Measurements from ENCODE around the gene AKR1C2.
"Not testable (repeated sequence)": the region's sequence is repeated elsewhere in the genome, so short reads cannot be mapped to it uniquely, and the experiment has no call there.

Gene AKR1C2

GRCh38 chr10:5003127-5004029 lies at the start of gene AKR1C2:
Gene AKR1C2, minus strand, starts transcription at chr10:5003857. Its CDS starts 22 bp downstream, at chr10:5003835.
- FAIRE-seq: not testable (repeated sequence)

GRCh38 chr10:5052951-5053500 lies 49.4 kb upstream of the AKR1C2 start:
- FAIRE-seq: not testable (repeated sequence)

GRCh38 chr10:5047912-5048628 lies 44.4 kb upstream of the AKR1C2 start:
- no peak for FAIRE-seq

DNA sequence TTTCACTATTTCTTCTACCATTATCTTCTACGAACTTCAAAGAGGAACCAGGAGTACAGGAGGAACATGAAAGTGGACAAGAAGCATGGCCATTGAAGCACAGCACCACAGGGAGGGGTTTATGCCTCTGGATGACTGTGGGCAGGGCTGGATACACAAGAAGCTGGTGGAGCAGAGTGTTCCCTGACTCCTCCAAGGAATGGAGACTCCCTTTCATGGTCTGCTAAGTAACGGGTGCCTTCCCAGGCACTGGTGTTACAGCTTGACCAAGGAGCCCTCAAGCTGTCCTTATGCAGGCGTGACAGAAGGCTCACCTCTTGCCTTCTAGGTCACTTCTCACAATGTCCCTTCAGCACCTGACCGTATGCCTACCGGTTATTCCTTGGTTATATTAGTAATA lies 43.4 kb upstream of the AKR1C2 start:
- FAIRE-seq: not testable (repeated sequence)

DNA sequence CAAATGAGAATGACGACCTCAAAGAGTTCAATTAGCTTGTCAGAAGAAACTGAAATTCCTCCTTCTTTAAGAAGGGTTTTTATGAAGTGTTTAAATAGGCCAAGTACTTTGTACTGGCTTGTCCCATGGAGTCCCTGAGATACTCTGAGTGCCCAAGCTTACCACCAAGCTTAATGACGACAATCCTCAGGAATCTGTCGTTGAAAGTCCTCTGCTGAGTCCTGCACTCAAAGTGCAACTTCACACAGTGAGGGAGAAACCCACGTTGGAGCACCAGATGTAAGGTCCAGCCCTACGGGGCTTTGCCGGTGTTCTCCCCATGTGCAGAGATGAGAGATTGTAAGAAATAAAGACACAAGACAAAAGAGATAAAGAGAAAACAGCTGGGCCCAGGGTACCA lies 42.8 kb upstream of the AKR1C2 start:
- no peak for FAIRE-seq

DNA sequence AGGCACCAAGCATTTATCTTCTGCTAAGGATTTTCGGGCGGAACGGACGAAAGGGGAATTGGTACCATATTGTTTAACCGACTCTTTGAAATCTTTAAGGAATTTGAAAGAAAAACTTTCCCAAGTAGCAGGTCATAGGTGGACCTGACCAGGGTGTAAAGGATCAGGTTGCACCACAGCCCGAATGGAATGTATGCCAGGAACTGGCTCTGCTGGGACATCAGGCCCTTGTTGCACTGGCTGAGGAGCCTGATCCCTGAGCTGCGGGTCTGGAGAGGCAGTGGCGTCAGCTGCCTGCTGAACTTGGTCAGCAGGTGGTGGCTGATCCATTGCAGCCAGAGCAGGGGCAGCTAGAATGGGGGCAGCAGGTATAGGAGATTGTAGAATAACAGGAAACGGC lies 41.4 kb upstream of the AKR1C2 start:
- no peak for FAIRE-seq

GRCh38 chr10:5043716-5044115 lies 40.1 kb upstream of the AKR1C2 start:
- no peak for FAIRE-seq

DNA sequence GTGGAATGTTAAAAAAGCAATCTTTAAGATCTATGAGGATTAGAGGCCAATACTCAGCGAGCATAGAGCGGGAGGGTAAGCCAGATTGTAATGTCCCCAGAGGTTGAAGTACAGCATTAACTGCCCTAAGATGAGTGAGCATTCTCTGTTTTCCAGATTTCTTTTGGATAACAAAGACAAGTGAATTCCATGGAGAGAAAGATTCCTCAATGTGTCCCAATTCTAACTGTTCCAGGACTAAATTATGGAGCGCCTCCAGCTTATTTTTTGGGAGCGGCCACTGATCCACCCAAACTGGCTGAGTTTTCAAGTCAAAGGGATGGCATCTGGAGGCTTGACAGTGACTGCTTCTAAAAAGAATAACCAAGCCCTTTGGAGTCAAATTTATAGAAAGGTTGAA lies 39.3 kb upstream of the AKR1C2 start:
- FAIRE-seq: no peak

DNA sequence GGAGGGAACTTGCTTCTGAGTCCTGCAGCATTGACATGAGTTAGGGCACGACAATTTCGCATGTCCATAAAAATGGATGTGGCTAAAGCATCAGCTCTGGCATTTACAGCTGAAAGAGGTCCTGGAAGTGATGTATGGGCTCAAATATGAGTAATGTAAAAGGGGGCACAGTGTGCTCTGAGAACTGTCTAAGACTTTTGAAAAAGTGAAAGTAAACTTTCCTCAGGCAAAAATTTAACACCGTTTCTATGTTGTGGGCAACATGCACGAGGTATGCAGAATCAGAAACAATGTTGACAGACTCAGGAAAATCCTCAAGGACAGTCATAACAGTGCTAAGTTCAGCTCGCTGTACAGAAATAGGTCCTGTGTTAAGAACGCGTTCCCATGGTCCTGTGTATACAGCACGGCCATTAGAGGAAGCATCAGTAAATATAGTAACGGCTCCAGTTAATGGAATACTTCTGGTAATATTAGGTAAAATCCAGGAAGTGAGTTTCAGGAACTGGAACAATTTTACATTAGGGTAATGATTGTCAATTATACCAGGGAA lies 37.9 kb upstream of the AKR1C2 start:
- FAIRE-seq: no peak

GRCh38 chr10:5040781-5041470 lies 37.3 kb upstream of the AKR1C2 start:
- no peak for FAIRE-seq

DNA sequence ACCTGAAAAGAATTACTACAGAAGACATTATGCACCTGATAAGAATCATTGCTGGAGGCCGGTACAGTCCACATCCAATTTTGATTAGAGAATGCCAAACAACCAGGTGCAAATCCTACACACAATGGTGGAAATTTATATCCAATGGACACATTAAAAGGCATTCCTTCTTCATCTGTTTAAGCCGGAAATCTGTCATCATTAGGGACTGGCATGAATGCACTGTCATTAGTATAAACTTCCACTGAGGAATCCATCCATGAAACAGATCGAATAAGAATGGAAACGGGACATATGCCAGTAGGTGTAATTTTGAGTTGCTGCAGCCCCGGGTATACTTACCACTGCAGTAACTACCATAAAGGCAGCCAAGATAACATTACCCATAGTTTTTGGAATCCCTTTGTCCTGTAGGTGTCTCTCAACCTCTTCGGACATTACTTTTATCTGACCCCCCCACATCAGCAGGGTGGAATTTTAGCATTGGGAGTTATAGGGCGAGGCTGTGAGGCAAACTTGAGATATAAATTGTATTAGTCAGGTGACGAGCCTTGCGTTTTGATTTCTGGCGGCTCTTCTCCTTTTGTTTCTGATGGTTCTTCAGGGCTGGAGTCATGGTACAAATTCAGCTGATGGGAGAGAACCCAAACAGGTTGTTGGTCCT lies 36.5 kb upstream of the AKR1C2 start:
- no peak for FAIRE-seq

GRCh38 chr10:5038733-5039132 lies 35.1 kb upstream of the AKR1C2 start:
- no peak for FAIRE-seq

DNA sequence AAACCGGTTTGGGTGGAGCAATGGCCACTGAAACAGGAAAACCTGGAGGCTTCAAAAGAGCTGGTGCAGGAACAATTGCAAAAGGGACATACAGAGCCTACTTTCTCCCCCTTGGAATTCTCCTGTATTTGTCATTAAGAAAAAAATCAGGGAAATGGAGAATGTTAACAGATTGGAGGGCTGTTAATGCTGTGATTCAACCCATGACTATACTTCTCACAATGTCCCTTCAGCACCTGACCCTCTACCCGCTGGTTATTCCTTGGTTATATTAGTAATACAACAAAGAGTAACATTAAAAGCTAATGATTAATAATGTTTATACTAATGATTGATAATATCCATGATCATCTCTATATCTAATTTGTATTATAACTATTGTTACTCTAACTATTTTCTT lies 34.4 kb upstream of the AKR1C2 start:
- no peak for FAIRE-seq

DNA sequence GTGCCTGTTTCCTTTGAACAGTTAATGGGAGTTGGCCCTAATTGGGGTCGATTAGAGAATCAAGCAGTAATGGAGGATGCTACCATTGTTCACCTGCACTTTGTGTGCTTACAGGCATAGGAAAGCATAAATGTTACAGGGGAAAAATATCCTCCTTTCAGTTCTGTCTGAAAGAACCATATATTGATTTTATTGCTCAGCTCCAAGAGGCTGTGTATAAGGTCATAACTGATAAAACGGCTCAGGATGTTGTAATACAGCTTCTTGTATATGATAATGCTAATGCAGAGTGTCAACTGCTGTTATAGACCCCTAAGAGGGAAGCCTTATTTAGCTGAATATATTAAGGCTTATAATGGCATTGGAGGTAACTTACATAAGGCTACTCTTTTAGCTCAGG lies 32.9 kb upstream of the AKR1C2 start:
- peak; percentile 14 for FAIRE-seq

GRCh38 chr10:5035356-5035755 lies 31.7 kb upstream of the AKR1C2 start:
- FAIRE-seq: no peak

DNA sequence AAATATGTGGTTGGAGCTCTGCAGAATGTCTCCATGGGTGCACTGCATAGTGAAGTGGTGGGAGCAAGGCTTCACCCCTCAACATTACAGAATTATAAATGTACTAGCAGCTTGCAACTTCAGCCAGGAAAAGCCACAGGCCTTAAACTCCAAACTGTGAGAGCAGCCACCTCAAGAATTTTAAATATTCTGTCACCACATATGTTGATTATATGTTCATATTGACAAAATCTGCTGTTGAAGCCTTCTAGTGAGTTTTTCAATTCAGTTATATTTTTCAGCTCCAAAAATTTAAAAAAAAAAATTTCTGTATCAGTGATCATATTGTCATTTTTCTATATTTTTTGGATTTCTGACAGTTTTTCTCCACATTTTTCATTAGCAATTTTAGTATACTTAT lies 30.9 kb upstream of the AKR1C2 start:
- no peak for FAIRE-seq

DNA sequence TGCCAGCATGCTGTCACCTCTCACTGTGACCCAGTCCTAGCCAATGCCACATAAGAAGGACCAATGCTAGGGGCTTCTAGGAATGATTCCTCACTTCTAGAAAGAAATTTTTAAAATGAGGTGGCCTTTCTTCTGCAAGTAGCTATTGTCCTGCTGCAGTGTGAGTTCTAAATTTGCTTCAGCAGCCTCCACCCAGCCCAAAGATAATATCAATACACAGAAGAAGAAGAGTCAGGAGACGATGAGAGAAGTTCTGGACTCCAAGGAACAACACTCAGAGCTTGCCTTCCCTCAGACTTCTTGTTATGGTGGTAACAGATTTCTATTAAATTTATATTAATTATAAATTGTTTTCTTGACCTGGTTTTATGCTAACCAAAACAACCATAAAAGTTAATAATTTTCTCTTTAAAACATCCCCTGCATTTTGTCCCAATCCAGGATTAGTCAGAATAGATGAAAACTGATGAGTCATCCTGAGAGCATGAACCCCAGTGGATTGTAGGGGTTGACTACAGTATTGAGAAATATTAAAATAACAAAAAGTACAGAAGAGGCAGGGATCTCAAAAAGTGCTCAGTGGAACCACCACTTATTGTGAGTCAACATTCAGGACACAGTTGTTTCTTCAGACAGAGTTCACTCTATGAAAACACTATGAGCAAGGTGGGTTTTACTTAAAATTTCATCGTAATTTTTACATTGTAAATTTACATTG lies 29.6 kb upstream of the AKR1C2 start:
- FAIRE-seq: no peak

DNA sequence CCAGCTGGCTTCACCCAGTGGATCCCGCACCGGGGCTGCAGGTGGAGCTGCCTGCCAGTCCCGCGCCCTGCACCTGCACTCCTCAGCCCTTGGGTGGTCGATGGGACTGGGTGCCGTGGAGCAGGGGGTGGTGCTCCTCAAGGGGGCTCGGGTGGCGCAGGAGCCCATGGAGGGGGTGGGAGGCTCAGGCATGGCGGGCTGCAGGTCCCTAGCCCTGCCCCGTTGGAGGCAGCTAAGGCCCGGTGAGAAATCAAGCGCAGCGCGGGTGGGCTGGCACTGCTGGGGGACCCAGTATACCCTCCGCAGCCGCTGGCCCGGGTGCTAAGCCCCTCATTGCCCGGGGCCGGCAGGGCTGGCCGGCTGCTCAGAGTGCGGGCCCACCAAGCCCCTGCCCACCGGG lies 28.8 kb upstream of the AKR1C2 start:
- FAIRE-seq: not testable (repeated sequence)

DNA sequence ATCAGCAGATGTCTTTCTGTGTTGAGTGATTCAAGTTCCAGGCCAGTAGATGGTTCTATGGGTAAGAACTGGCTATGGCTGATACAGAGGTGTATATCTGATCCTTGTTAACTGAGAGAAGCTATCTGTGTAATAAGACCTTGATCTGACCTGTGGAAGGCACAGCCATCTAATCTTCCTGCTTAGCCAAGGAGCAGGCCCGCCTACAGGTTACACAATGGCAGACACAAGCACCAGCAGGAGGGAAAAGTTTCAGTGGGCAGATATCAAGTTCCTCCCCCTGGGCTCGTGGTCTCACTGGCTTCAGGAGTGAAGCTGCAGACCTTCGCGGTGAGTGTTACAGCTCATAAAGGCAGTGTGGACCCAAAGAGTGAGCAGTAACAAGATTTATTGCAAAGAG lies 27.9 kb upstream of the AKR1C2 start:
- not testable (repeated sequence) for FAIRE-seq

DNA sequence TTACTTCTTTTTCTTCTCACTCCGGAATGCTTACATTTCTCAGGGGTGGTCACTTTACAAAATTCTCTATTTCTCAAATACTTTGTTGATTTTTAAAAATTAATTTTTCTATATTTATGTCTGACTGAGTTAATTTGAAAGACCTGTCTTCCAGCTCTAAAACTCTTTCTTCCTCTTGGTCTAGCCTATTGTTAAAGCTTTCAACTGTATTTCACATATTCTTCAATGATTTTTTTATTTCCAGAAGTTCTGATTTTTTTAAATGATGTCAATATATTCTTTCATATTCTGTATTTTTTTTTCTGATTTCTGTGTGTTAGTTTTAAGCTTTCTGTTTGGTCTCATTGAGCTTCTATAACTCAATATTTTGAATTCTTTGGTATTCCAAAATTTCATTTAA lies 27.3 kb upstream of the AKR1C2 start:
- FAIRE-seq: no peak

DNA sequence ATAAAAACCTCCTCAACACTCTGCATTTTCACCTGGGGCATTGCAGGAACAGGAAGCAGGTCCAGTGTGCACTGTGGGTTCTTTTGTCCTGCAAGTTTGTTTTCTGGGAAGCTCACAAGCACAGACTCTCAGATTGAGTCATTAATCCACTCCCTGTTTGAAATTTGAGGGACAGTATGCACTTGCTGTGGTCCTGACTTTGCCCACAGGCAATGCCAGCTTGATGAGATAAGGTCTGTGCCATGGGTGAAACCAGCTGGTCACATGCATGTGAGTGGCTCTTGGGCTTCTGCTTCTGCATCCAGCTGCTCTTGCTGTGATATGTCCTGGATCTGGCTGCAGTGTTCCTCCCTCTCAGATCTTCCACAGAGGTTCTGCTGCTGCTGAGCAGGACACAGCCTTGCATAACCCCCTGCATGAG lies 21.8 kb upstream of the AKR1C2 start:
- FAIRE-seq: not testable (repeated sequence)

All from colon (tissue), 2 donors.